ENCODE measurements around the gene SMAD3. TPM values are rescaled to one million over a fixed set of nuclear protein-coding genes. Genes with fewer than 3 reads are reported as not detected.

The SMAD3 gene
- total RNA-seq, 2 donors from 2014 or later, result 19.7 to 52.4 TPM

DNA sequence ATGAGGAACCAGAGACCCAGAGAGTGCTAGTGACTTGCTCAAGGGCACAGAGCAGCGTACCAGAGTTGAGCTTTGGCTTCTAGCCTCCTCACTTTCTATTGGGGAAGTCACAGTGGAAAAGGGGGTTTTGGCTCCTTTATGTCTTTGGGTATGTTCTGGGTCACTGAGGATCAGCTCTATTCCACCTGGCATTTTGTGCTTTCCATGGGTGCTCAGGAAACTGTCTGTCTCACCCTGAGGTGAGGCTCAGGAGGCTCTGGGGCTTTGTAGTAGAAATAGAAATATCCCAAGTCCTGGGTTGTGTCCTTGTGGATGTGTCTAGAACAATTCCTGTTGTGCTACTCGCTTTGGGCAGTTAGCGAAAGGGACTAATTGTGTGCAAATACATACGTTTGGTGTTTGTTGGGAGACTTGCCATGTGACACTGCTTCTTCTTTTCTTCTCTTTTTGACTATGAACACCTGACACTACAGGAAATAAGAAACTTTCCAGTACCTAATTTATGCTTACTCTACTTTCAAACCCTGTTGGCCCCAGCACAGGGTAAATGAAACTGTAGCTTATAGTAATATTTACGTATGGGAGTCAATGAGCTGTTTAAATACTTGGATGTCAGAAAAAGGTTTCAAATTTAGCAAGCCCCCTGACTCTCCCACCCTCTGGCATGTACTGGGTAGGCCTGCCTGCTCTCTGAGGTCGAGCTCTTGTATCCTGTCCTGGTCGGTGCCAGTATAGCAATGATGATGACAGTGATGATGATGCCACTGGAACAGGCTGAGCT lies 35.6 kb downstream of the SMAD3 start:
- intact Hi-C loops (cut with DNase I), result no loop called here
- TF ChIP-seq POLR2A (IDR thresholded peaks at IDR 0.05), result no peak
- TF ChIP-seq, protein P1, sequence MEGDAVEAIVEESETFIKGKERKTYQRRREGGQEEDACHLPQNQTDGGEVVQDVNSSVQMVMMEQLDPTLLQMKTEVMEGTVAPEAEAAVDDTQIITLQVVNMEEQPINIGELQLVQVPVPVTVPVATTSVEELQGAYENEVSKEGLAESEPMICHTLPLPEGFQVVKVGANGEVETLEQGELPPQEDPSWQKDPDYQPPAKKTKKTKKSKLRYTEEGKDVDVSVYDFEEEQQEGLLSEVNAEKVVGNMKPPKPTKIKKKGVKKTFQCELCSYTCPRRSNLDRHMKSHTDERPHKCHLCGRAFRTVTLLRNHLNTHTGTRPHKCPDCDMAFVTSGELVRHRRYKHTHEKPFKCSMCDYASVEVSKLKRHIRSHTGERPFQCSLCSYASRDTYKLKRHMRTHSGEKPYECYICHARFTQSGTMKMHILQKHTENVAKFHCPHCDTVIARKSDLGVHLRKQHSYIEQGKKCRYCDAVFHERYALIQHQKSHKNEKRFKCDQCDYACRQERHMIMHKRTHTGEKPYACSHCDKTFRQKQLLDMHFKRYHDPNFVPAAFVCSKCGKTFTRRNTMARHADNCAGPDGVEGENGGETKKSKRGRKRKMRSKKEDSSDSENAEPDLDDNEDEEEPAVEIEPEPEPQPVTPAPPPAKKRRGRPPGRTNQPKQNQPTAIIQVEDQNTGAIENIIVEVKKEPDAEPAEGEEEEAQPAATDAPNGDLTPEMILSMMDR (IDR thresholded peaks at IDR 0.05), result no peak
- H3K4me1 ChIP-seq, result peaks cover 63% of the 10 kb centered on the region
- no peaks in the 10 kb centered on the region for H3K27me3 ChIP-seq
- no peak overlapping the region for H3K4me3 ChIP-seq
- ATAC-seq (no peak), DNase-seq (no peak)
- 64 to 80% methylated on average over 7 of the region's 7 CpGs for WGBS, 2 donors
- no peaks in the 10 kb centered on the region for H3K36me3 ChIP-seq (replicated peaks in 1 of 2; ENCODE audit: insufficient read depth in 1 of 2, low read depth in 2 of 2)
- H3K9me3 ChIP-seq, result no peaks in the 10 kb centered on the region
- no peak overlapping the region for H3K27ac ChIP-seq

DNA sequence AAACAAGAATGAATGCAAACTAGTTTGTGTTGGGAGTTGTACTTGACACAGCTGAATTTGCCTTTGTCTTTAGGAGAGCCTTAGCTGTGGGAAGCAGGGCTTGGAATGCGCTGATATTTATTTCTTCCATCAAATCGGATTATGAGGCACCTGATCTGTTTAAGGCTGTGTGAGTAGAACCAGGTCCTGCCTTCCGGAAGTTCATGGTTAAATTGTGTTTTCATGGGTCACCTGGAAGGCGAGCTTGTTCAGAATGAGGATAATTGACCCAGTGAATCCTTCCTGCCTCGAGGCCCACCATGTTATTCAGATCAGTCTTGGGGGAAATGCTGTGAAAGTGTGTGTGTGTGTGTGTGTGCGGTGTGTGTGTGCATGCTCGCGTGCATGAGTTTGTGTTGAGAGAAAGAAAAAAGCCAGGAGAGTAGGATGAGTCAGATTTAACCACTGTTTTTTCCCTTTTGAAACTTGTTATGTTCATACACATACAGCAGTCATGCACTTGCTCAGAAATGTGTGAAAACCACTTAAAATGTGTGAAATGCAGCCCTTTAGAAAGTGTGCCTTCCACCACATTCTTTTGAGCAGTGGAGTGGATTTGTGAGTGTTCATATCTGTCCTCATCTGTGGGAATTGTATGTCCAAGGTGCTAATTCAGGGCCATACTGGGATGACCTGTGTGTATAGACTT lies 36.7 kb downstream of the SMAD3 start:
- no peak overlapping the region for H3K4me3 ChIP-seq
- DNase-seq (no peak), ATAC-seq (no peak)
- H3K27ac ChIP-seq, result peak overlapping the region in 1 of 4 donors; percentile 29
- TF ChIP-seq POLR2A (IDR thresholded peaks at IDR 0.05), result no peak
- H3K9me3 ChIP-seq, result no peaks in the 10 kb centered on the region
- H3K4me1 ChIP-seq, result peaks cover 73% of the 10 kb centered on the region
- H3K36me3 ChIP-seq (replicated peaks in 1 of 2; ENCODE audit: insufficient read depth in 1 of 2, low read depth in 2 of 2), result no peaks in the 10 kb centered on the region
- WGBS, 2 donors, result 53 to 63% methylated on average over 8 of the region's 8 CpGs
- intact Hi-C loops (cut with DNase I), result no loop called here
- no peaks in the 10 kb centered on the region for H3K27me3 ChIP-seq

DNA sequence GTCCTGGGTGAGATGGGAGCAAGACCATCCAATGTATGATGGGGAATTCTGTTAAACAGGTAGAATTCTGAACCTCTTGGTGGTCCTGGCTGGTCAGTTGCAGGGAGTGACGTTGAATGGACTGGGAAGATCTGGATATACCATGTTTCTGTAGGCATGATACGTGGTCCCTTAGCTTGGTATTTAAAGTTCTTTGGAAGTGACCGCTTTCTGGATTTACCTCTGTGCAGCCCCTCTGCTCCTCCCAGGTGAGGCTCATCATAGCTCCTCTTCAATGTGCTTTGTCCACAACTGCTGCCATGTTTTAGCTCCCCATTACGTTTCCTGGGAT lies 37.2 kb downstream of the SMAD3 start:
- intact Hi-C loops (cut with DNase I), result no loop called here
- TF ChIP-seq, protein P1 (IDR thresholded peaks at IDR 0.05), result no peak
- TF ChIP-seq POLR2A (IDR thresholded peaks at IDR 0.05), result no peak
- WGBS, 2 donors, result 97% methylated on average over 4 of the region's 4 CpGs

DNA sequence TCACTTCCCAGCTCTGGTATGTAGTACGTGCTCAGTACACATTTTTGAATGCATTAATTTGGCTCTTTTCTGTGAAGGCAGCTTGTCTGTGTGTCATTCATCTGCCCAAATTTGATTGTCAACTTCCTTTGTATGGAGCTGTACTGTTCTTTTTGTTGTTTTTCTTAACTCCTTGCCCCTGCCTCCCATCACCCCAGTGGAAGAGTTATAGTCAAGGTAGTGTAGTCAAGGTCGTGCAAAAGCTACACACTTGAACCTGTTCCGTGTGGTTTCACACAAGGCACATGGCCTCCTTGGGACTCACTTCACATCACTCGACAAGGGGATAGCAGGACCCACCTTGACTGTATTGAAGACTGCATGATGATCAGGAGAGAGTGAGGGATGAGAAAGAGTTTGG lies 37.6 kb downstream of the SMAD3 start:
- H3K4me1 ChIP-seq, result peaks cover 77% of the 10 kb centered on the region
- ATAC-seq, result no peak
- no peaks in the 10 kb centered on the region for H3K27me3 ChIP-seq
- TF ChIP-seq, protein P1 (IDR thresholded peaks at IDR 0.05), result no peak
- no peak for TF ChIP-seq POLR2A (IDR thresholded peaks at IDR 0.05)
- H3K4me3 ChIP-seq, result no peak overlapping the region
- no peaks in the 10 kb centered on the region for H3K36me3 ChIP-seq (replicated peaks in 1 of 2; ENCODE audit: insufficient read depth in 1 of 2, low read depth in 2 of 2)
- peak overlapping the region in 3 of 4 donors; percentile 86 to 90 (median 87) for H3K27ac ChIP-seq
- intact Hi-C loops (cut with DNase I), result no loop called here
- 70 to 78% methylated on average over 4 of the region's 4 CpGs for WGBS, 2 donors
- H3K9me3 ChIP-seq, result no peaks in the 10 kb centered on the region
- DNase-seq, result no peak

More for the DNA sequence above, 37.2 kb downstream of the SMAD3 start:
- no peaks in the 10 kb centered on the region for H3K27me3 ChIP-seq
- H3K4me3 ChIP-seq, result no peak overlapping the region
- H3K4me1 ChIP-seq, result peaks cover 77% of the 10 kb centered on the region
- H3K9me3 ChIP-seq, result no peaks in the 10 kb centered on the region
- ATAC-seq, result no peak
- no peak for DNase-seq
- peak overlapping the region in 1 of 4 donors; percentile 90 for H3K27ac ChIP-seq
- H3K36me3 ChIP-seq (replicated peaks in 1 of 2; ENCODE audit: insufficient read depth in 1 of 2, low read depth in 2 of 2), result no peaks in the 10 kb centered on the region

DNA sequence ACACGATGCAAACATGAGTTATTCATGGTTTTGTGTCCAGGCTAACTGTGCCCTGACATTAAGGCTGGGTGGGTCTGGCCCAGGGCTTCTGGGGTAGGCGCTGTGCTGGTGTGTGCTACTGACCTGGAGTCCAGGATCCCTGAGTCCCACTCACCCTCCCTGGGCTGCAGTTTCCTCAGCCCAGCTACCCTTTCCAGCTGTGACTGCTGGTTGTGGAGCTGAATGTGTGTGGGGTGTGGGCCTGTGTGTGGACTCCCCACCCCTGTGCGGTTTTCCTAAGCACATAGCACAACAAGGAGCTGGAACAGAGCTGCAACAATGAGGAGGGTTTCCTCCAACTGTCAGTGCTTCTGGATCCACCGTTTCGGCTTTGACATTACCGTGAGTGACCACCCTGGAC lies 38.0 kb downstream of the SMAD3 start:
- Histone ChIP-seq H3K27me3 (no peaks in the 10 kb centered on the region), H3K9me3 (no peaks in the 10 kb centered on the region), H3K27ac (peak overlapping the region in 3 of 4 donors; percentile 86 to 90 (median 87)), H3K4me3 (no peak overlapping the region), H3K36me3 (replicated peaks in 1 of 2; ENCODE audit: insufficient read depth in 1 of 2, low read depth in 2 of 2) (no peaks in the 10 kb centered on the region), H3K4me1 (peaks cover 77% of the 10 kb centered on the region)
- 67 to 89% methylated on average over 5 to 6 of the region's 6 CpGs for WGBS, 2 donors
- intact Hi-C loops (cut with DNase I), result no loop called here
- DNase-seq (no peak), ATAC-seq (no peak)
- TF ChIP-seq, protein P1 (IDR thresholded peaks at IDR 0.05), result no peak
- TF ChIP-seq POLR2A (IDR thresholded peaks at IDR 0.05), result no peak

All from body of pancreas (tissue), 4 donors.